PC-3 (cell line): ENCODE results near the gene TSPEAR. TPM values are rescaled to one million over a fixed set of nuclear protein-coding genes. Genes with fewer than 3 reads are reported as not detected.

Experiments used
- ATAC-seq: fragments of 200-7000 bp; cut with Tn5 transposase; 2 replicates; pipeline ENCODE4 v1.9.1; 2020; ENCODE audit warnings: mild to moderate bottlenecking, moderate library complexity
- BruUV-seq: library from RNA; stranded (reverse); fragments of 400-500 nt; replicated peaks from 2 replicates; lab custom pipeline; 2021; lab: Mats Ljungman, UMichigan
- CTCF ChIA-PET: fragments of 300-600 bp; sonication (Branson Sonifier 250); formaldehyde crosslinking; loops from one replicate; lab custom pipeline; 2022; ENCODE audit warnings: antibody characterized with exemption; lab: Charles Lee
- POLR2A ChIA-PET: fragments of 300-600 bp; sonication (Branson Sonifier 250); formaldehyde crosslinking; loops from one replicate; lab custom pipeline; 2022; ENCODE audit warnings: antibody characterized with exemption; ENCODE audit not compliant: unreplicated experiment; lab: Charles Lee
- DNase-seq: peaks from one replicate; pipeline ENCODE4 v3.0.0-alpha.2; 2015
- H2AFZ ChIP-seq: fragments of 300-600 bp; sonication (generic); 2 replicates; pipeline ENCODE4 v1.6.0; 2016; ENCODE audit warnings: antibody characterized with exemption, low read length
- H3F3A ChIP-seq: fragments of 300-600 bp; sonication (generic); one replicate; pipeline ENCODE4 v1.6.0; 2017; ENCODE audit warnings: antibody characterized with exemption, low read length, control low read depth, mild to moderate bottlenecking; ENCODE audit not compliant: unreplicated experiment
- H3K27ac ChIP-seq: fragments of 300-600 bp; sonication (generic); 2 replicates; pipeline ENCODE4 v1.5.1; 2016; ENCODE audit warnings: mild to moderate bottlenecking, low read length
- H3K27me3 ChIP-seq: fragments of 300-600 bp; sonication (generic); 2 replicates; pipeline ENCODE4 v1.6.1; 2016; ENCODE audit warnings: low read length, mixed read lengths
- H3K36me3 ChIP-seq: fragments of 300-600 bp; sonication (generic); 2 replicates; pipeline ENCODE4 v1.6.1; 2016; ENCODE audit warnings: low read depth, mixed run types, low read length, mixed read lengths
- H3K4me1 ChIP-seq: fragments of 300-600 bp; sonication (generic); 2 replicates; pipeline ENCODE4 v1.5.1; 2016; ENCODE audit warnings: low read length; ENCODE audit not compliant: insufficient read depth
- H3K4me2 ChIP-seq: fragments of 300-600 bp; sonication (generic); 2 replicates; pipeline ENCODE4 v1.6.0; 2016; ENCODE audit warnings: low read length
- H3K4me3 ChIP-seq: fragments of 300-600 bp; sonication (generic); 2 replicates; pipeline ENCODE4 v1.5.1; 2016; ENCODE audit warnings: mild to moderate bottlenecking, low read length, mixed read lengths
- H3K79me2 ChIP-seq: fragments of 300-600 bp; sonication (generic); 2 replicates; pipeline ENCODE4 v1.6.1; 2017; ENCODE audit warnings: low read length, mixed read lengths
- H3K9ac ChIP-seq: fragments of 300-600 bp; sonication (generic); 2 replicates; pipeline ENCODE4 v1.6.0; 2016; ENCODE audit warnings: mild to moderate bottlenecking, low read length
- H3K9me2 ChIP-seq: fragments of 300-600 bp; sonication (generic); replicated peaks from 2 replicates; pipeline ENCODE4 v1.6.1; 2016; ENCODE audit warnings: mixed run types, low read length, mixed read lengths
- H3K9me3 ChIP-seq: fragments of 300-600 bp; sonication (generic); 2 replicates; pipeline ENCODE4 v1.6.1; 2016; ENCODE audit warnings: low read length, mixed read lengths
- H4K20me1 ChIP-seq: fragments of 300-600 bp; sonication (generic); 2 replicates; pipeline ENCODE4 v1.6.1; 2016; ENCODE audit warnings: low read length, mixed read lengths
- CTCF ChIP-seq: fragments of 300-600 bp; sonication (generic); conservative IDR thresholded peaks from 2 replicates; pipeline ENCODE4 v1.5.1; 2017; ENCODE audit warnings: antibody characterized with exemption, low read depth, mild to moderate bottlenecking, low read length
- EZH2 ChIP-seq: fragments of 300-600 bp; sonication (generic); IDR thresholded peaks from one replicate; pipeline ENCODE4 v1.6.1; 2017; ENCODE audit warnings: antibody characterized with exemption, mild to moderate bottlenecking, low read length; ENCODE audit not compliant: unreplicated experiment
- EZH2phosphoT487 ChIP-seq: fragments of 300-600 bp; sonication (generic); IDR thresholded peaks from 2 replicates; pipeline ENCODE4 v1.6.1; 2018; ENCODE audit warnings: mild to moderate bottlenecking, antibody characterized with exemption, low read length, borderline replicate concordance
- intact Hi-C: fragments of 100-400 bp; cut with micrococcal nuclease; formaldehyde crosslinking; loops from 2 replicates; pipeline ENCODE4 v1.9.0; 2023
- total RNA-seq: library from RNA; depleted of rRNA; stranded (reverse); fragments of >200 nt; gene quantifications from 2 replicates; pipeline ENCODE4 v1.2.3, GENCODE V29; 2014

Gene TSPEAR
- total RNA-seq, 1 experiment from 2014 or later: 2.1 TPM

- Histone ChIP-seq H3K79me2 (no peaks in the 10 kb centered on the region), H3K4me1 (peaks cover 11% of the 10 kb centered on the region; the same call in 1 of the 2 replicates), H3K36me3 (no peaks in the 10 kb centered on the region), H3F3A (no peaks in the 10 kb centered on the region), H3K27ac (no peak overlapping the region), H3K4me2 (peak overlapping the region; percentile 89), H4K20me1 (no peaks in the 10 kb centered on the region), H3K4me3 (peak overlapping the region; percentile 71), H3K9me2 (no peaks in the 10 kb centered on the region), H3K9me3 (no peaks in the 10 kb centered on the region), H2AFZ (peak overlapping the region; percentile 85), H3K9ac (no peak overlapping the region), H3K27me3 (no peaks in the 10 kb centered on the region)
- ATAC-seq: peak; percentile 83
- POLR2A ChIA-PET: interaction anchor here (0.6 to 0.7 kb wide), 2 partner anchors 11 to 377 kb away, joined by 3 to 4 read pairs; no protein-coding TSS in a partner anchor
- intact Hi-C loops: loop anchor here (1.0 to 2.0 kb wide), 2 partner anchors 232 to 283 kb away; no protein-coding TSS in a partner anchor
- DNase-seq: peak; percentile 88
- TF ChIP-seq EZH2 (no peak), EZH2phosphoT487 (no peak), CTCF (peak; percentile 97)
- BruUV-seq: no TSS peak
- CTCF ChIA-PET: interaction anchor here (0.5 to 2.6 kb wide), 5 partner anchors 23 to 382 kb away, joined by 3 to 20 read pairs (median 5); no protein-coding TSS in a partner anchor
Measured at GRCh38 chr21:44510508-44511218, 200.7 kb downstream of the TSPEAR start.

GRCh38 chr21:44510109-44510507, 201.3 kb downstream of the TSPEAR start:
- H3K79me2 ChIP-seq: no peaks in the 10 kb centered on the region
- DNase-seq (peak; percentile 24), ATAC-seq (peak; percentile 8)
- H3K27me3 ChIP-seq: no peaks in the 10 kb centered on the region
- H3K9ac ChIP-seq: no peak overlapping the region
- H2AFZ ChIP-seq: peak overlapping the region; percentile 85
- H3K27ac ChIP-seq: no peak overlapping the region
- intact Hi-C loops: loop anchor here (1.0 to 2.0 kb wide), 2 partner anchors 233 to 283 kb away; no protein-coding TSS in a partner anchor
- no peaks in the 10 kb centered on the region for H3K9me2 ChIP-seq
- ChIA-PET CTCF (interaction anchor here (0.9 to 2.6 kb wide), 3 partner anchors 22 to 283 kb away, joined by 4 to 20 read pairs (median 20); no protein-coding TSS in a partner anchor), POLR2A (interaction anchor here (0.7 kb wide), 1 partner anchor 12 kb away, joined by 4 read pairs; no protein-coding TSS in a partner anchor)
- H3K4me3 ChIP-seq: peak overlapping the region; percentile 71
- peaks cover 11% of the 10 kb centered on the region; the same call in 1 of the 2 replicates for H3K4me1 ChIP-seq
- no peak for TF ChIP-seq CTCF
- no peak for TF ChIP-seq EZH2
- no peak for TF ChIP-seq EZH2phosphoT487
- BruUV-seq: no TSS peak
- no peaks in the 10 kb centered on the region for H3K36me3 ChIP-seq
- H3K4me2 ChIP-seq: peak overlapping the region; percentile 89
- H4K20me1 ChIP-seq: no peaks in the 10 kb centered on the region
- H3K9me3 ChIP-seq: no peaks in the 10 kb centered on the region
- no peaks in the 10 kb centered on the region for H3F3A ChIP-seq
